OCI-LY3 (cell line): Measurements from ENCODE around the gene SEMA6A.

Experiments
- CTCF ChIP-seq: fragments of 200-600, 300-600 bp; sonication (generic); IDR thresholded peaks from 2 replicates; pipeline ENCODE4 v1.5.1; 2014; ENCODE audit warnings: antibody characterized with exemption, low read length, low read depth
- EZH2phosphoT487 ChIP-seq: fragments of 200-600 bp; shearing (Covaris generic); IDR thresholded peaks from 2 replicates; pipeline ENCODE4 v1.6.1; 2018; ENCODE audit warnings: antibody characterized with exemption, mixed run types, low read depth

- no peak for TF ChIP-seq CTCF
- TF ChIP-seq EZH2phosphoT487: no peak
Measured at GRCh38 chr5:116402235-116402634, 172.4 kb downstream of the SEMA6A start.
